ENCODE data around the gene SLC51B. TPM values are rescaled to one million over a fixed set of nuclear protein-coding genes. Genes with fewer than 3 reads are reported as not detected.

Gene SLC51B
- polyA plus RNA-seq, 1 donor from 2014 or later, result not detected

DNA sequence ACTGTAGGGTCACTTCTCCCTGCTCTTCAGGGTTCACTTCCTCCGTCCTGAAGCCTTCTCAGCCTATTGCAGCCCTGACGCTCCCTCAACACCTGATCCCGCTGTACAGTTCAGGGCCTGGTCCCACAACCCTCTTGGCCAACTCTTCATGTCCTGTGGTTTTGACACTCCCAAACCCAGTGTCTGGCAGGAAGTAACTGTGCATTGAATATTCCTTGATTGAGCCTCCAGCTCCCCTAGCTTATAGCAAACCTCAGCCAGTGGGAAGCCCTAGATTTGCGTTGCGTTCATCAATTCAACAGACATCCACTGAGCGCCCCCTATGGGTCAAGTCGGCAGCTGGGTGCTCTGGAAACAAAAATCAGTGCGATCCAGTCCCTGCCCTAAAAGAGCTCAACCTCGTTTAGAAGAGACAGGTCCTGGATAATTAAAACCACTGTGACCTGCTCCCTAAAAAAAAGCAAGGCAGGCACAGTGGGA is 56.3 kb downstream of the SLC51B start:
- Histone ChIP-seq H3K4me2 (ENCODE audit: low read length) (no peak overlapping the region), H3K9ac (ENCODE audit: low read length) (no peak overlapping the region), H2AFZ (ENCODE audit: low read depth, low read length) (no peak overlapping the region), H3K4me3 (ENCODE audit: low read length) (no peak overlapping the region), H3K36me3 (ENCODE audit: insufficient read depth, low read length) (no peaks in the 10 kb centered on the region), H3K9me3 (ENCODE audit: low read length) (no peaks in the 10 kb centered on the region), H3K27ac (ENCODE audit: low read length) (no peak overlapping the region), H3K79me2 (replicated peaks; ENCODE audit: insufficient read depth, low read length) (no peaks in the 10 kb centered on the region), H3K9me2 (ENCODE audit: insufficient read depth, low read length) (no peaks in the 10 kb centered on the region), H3F3A (ENCODE audit: insufficient read depth, low read length, poor library complexity, severe bottlenecking) (no peaks in the 10 kb centered on the region), H4K20me1 (ENCODE audit: insufficient read depth) (no peaks in the 10 kb centered on the region), H3K27me3 (ENCODE audit: insufficient read depth, low read depth, low read length) (peaks cover 14% of the 10 kb centered on the region)
- no peak for TF ChIP-seq POLR2AphosphoS5 (IDR thresholded peaks at IDR 0.05)
- no peak for TF ChIP-seq MXI1 (conservative IDR thresholded peaks at IDR 0.05; ENCODE audit: poor library complexity, severe bottlenecking)
- peak; percentile 83 for TF ChIP-seq SMC3 (conservative IDR thresholded peaks at IDR 0.05; ENCODE audit: poor library complexity)
- TF ChIP-seq EP300 (conservative IDR thresholded peaks at IDR 0.05; ENCODE audit: poor library complexity, severe bottlenecking), result no peak
- peak; percentile 83 for TF ChIP-seq RAD21 (conservative IDR thresholded peaks at IDR 0.05)
- no peak for TF ChIP-seq EZH2 (IDR thresholded peaks at IDR 0.05; ENCODE audit: borderline replicate concordance, insufficient read depth, low read length, poor library complexity, severe bottlenecking)
- TF ChIP-seq TAF1 (IDR thresholded peaks at IDR 0.05; ENCODE audit: low read depth), result no peak
- TF ChIP-seq, protein P1, sequence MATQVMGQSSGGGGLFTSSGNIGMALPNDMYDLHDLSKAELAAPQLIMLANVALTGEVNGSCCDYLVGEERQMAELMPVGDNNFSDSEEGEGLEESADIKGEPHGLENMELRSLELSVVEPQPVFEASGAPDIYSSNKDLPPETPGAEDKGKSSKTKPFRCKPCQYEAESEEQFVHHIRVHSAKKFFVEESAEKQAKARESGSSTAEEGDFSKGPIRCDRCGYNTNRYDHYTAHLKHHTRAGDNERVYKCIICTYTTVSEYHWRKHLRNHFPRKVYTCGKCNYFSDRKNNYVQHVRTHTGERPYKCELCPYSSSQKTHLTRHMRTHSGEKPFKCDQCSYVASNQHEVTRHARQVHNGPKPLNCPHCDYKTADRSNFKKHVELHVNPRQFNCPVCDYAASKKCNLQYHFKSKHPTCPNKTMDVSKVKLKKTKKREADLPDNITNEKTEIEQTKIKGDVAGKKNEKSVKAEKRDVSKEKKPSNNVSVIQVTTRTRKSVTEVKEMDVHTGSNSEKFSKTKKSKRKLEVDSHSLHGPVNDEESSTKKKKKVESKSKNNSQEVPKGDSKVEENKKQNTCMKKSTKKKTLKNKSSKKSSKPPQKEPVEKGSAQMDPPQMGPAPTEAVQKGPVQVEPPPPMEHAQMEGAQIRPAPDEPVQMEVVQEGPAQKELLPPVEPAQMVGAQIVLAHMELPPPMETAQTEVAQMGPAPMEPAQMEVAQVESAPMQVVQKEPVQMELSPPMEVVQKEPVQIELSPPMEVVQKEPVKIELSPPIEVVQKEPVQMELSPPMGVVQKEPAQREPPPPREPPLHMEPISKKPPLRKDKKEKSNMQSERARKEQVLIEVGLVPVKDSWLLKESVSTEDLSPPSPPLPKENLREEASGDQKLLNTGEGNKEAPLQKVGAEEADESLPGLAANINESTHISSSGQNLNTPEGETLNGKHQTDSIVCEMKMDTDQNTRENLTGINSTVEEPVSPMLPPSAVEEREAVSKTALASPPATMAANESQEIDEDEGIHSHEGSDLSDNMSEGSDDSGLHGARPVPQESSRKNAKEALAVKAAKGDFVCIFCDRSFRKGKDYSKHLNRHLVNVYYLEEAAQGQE (IDR thresholded peaks at IDR 0.05; ENCODE audit: borderline replicate concordance), result no peak
- TF ChIP-seq, protein P2, sequence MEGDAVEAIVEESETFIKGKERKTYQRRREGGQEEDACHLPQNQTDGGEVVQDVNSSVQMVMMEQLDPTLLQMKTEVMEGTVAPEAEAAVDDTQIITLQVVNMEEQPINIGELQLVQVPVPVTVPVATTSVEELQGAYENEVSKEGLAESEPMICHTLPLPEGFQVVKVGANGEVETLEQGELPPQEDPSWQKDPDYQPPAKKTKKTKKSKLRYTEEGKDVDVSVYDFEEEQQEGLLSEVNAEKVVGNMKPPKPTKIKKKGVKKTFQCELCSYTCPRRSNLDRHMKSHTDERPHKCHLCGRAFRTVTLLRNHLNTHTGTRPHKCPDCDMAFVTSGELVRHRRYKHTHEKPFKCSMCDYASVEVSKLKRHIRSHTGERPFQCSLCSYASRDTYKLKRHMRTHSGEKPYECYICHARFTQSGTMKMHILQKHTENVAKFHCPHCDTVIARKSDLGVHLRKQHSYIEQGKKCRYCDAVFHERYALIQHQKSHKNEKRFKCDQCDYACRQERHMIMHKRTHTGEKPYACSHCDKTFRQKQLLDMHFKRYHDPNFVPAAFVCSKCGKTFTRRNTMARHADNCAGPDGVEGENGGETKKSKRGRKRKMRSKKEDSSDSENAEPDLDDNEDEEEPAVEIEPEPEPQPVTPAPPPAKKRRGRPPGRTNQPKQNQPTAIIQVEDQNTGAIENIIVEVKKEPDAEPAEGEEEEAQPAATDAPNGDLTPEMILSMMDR (IDR thresholded peaks at IDR 0.05; ENCODE audit: poor library complexity, severe bottlenecking), result peak; percentile 90

DNA sequence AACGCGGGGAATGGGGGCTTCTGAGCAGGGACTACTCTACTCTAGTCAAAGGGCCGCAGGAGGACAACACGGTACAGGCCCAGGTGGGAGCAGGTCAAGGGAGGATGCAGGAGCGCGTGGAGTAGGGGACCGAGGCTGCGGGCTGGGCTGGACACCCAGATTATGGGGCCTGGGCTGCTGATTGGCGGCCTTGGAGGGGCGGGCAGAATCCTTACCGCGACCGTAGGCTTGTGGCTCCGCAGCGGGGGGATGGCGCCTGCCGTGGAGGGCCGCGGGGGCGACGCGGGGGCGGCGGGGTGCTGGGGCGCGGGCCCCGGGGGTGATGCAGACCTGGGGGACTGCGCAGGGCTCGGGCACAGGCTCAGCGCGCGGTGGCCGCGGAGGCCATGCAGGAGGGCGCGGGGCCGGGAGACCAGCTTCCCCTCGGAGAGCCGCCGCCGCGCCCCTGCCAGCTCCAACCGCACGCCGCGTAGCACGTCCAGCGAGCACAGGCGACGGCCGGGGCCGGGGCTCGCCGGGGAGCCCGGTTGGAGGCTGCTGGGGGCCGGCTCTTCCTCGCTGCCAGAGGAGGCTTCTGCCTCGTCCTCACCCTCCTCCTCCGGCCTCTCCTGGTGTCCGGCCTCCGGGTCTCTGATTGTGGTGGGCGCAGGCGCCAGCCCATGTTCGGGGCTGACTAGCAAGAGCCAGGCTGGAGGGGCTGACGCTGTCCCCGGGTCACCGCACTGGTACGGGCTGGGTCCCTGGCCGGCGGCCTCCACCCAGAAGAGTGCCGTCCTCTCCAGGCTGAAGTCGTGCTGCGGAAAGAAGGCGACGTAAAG is 56.9 kb downstream of the SLC51B start:
- H3K9ac ChIP-seq (ENCODE audit: low read length), result no peak overlapping the region
- no peaks in the 10 kb centered on the region for H3K79me2 ChIP-seq (replicated peaks; ENCODE audit: insufficient read depth, low read length)
- peaks cover 14% of the 10 kb centered on the region for H3K27me3 ChIP-seq (ENCODE audit: insufficient read depth, low read depth, low read length)
- H2AFZ ChIP-seq (ENCODE audit: low read depth, low read length), result no peak overlapping the region
- no peaks in the 10 kb centered on the region for H3F3A ChIP-seq (ENCODE audit: insufficient read depth, low read length, poor library complexity, severe bottlenecking)
- H3K27ac ChIP-seq (ENCODE audit: low read length), result no peak overlapping the region
- H3K4me3 ChIP-seq (ENCODE audit: low read length), result no peak overlapping the region
- H3K36me3 ChIP-seq (ENCODE audit: insufficient read depth, low read length), result no peaks in the 10 kb centered on the region
- H3K9me2 ChIP-seq (ENCODE audit: insufficient read depth, low read length), result no peaks in the 10 kb centered on the region
- no peaks in the 10 kb centered on the region for H4K20me1 ChIP-seq (ENCODE audit: insufficient read depth)
- no peak overlapping the region for H3K4me2 ChIP-seq (ENCODE audit: low read length)
- no peaks in the 10 kb centered on the region for H3K9me3 ChIP-seq (ENCODE audit: low read length)
- TF ChIP-seq, protein P1 (IDR thresholded peaks at IDR 0.05; ENCODE audit: borderline replicate concordance), result no peak
- TF ChIP-seq, protein P2 (IDR thresholded peaks at IDR 0.05; ENCODE audit: poor library complexity, severe bottlenecking), result peak; percentile 8

All from neural cell (in vitro differentiated cells).